Astrocyte (in vitro differentiated cells and primary cell): ENCODE data around the gene MBNL3.

ENCODE experiments used
- EZH2 ChIP-seq: IDR thresholded peaks from 2 replicates; pipeline ENCODE4 v1.6.1; 2012; ENCODE audit warnings: mild to moderate bottlenecking, low read length, inconsistent platforms; ENCODE audit not compliant: insufficient read depth
- TF ChIP-seq, protein P1 (sequence below): IDR thresholded peaks from 2 replicates; pipeline ENCODE4 v1.5.1; 2011; ENCODE audit warnings: low read depth, mild to moderate bottlenecking, inconsistent platforms, low read length, moderate library complexity; ENCODE audit not compliant: insufficient read depth

DNA sequence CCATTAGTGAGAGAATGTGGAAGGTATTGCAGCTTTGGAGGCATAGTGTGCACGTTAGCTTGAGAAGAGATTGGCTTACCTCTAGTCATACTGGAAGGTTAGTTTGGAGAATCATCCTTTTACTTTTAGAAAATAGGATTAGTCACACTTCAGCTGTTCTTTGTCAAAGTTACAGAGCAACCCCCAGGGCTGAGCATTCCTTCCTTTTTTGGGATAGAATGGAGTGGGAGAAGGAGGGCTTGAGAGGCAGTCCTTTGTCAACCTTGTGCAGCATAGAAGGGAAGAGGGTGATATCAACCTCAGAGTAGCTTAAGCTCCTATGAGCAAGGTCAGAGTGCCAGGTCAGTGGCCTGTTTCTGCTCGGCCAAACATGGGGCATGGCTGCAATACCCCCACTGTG is 8.6 kb upstream of the MBNL3 start:
- TF ChIP-seq, protein P1, sequence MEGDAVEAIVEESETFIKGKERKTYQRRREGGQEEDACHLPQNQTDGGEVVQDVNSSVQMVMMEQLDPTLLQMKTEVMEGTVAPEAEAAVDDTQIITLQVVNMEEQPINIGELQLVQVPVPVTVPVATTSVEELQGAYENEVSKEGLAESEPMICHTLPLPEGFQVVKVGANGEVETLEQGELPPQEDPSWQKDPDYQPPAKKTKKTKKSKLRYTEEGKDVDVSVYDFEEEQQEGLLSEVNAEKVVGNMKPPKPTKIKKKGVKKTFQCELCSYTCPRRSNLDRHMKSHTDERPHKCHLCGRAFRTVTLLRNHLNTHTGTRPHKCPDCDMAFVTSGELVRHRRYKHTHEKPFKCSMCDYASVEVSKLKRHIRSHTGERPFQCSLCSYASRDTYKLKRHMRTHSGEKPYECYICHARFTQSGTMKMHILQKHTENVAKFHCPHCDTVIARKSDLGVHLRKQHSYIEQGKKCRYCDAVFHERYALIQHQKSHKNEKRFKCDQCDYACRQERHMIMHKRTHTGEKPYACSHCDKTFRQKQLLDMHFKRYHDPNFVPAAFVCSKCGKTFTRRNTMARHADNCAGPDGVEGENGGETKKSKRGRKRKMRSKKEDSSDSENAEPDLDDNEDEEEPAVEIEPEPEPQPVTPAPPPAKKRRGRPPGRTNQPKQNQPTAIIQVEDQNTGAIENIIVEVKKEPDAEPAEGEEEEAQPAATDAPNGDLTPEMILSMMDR = no peak
- no peak for TF ChIP-seq EZH2
